Measurements from ENCODE around the gene SDK2.

DNA sequence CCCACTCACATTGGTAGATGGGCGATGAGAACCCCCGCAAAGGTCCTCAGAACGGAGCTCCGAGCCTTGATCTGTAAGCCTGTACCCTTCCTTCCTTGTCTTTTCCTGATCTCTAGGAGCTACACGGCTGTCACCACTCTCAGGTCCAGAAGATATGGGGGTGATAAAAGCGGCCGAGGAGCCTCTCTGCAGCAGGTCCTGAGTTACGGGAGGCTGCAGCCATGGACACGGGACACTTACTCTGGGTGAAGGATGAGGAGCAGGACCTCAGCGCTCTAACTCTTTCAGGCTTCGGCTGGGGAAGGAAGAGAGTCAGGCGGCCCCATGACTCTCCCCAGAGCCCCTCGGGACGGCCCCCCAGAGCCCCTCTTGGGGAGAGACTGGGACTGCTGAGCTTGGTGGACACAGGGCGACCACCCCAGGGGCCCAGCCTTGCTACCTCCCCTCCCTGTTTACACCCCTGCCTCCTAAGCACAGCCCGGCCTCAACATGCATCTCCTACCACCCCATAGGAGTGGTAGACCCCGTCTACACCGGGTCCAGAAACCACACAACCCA is 74.4 kb downstream of the SDK2 start:
- TF ChIP-seq ELF4 (IDR thresholded peaks at IDR 0.05) (no peak), PKNOX1 (IDR thresholded peaks at IDR 0.05) (no peak), BHLHE40 (IDR thresholded peaks at IDR 0.05; ENCODE audit: borderline replicate concordance) (no peak), ZNF384 (IDR thresholded peaks at IDR 0.05) (no peak), ARNT (IDR thresholded peaks at IDR 0.05) (no peak), FOXM1 (IDR thresholded peaks at IDR 0.05; ENCODE audit: borderline replicate concordance) (no peak), HDGF (IDR thresholded peaks at IDR 0.05; ENCODE audit: borderline replicate concordance) (no peak), SP1 (IDR thresholded peaks at IDR 0.05) (no peak), CTBP1 (IDR thresholded peaks at IDR 0.05; ENCODE audit: borderline replicate concordance) (no peak)
